Measurements from ENCODE around the gene E2F8. TPM values are rescaled to one million over a fixed set of nuclear protein-coding genes. Genes with fewer than 3 reads are reported as not detected.

The E2F8 gene
- total and polyA plus RNA-seq, 2 donors (not counting 1 experiment from before 2014, with no cell fraction given), result 0.22 to 0.24 TPM

Other genes starting within 250 kb of the E2F8 start
- gene MRGPRX2, start 180.2 kb downstream of the E2F8 start, total RNA-seq, result not detected in 2 replicates
- gene MRGPRX2, start 180.2 kb downstream of the E2F8 start, polyA plus RNA-seq, result not detected in 2 replicates
- gene ZDHHC13, start 123.8 kb downstream of the E2F8 start, total RNA-seq, result 21.7 and 24.6 TPM in 2 replicates
- gene ZDHHC13, start 123.8 kb downstream of the E2F8 start, polyA plus RNA-seq, result 8.8 and 11.6 TPM in 2 replicates
- gene CSRP3, start 39.0 kb downstream of the E2F8 start, total RNA-seq, result not detected in 2 replicates
- gene CSRP3, start 39.0 kb downstream of the E2F8 start, polyA plus RNA-seq, result not detected in 2 replicates

Data from B cell (primary cell).